HG03135 (cell line): ENCODE data around the gene ETFRF1.

Experiments
- ATAC-seq: cut with Tn5 transposase; IDR thresholded peaks from one replicate; pipeline ENCODE4 v1.9.1; 2021; ENCODE audit warnings: mild to moderate bottlenecking, moderate library complexity; ENCODE audit not compliant: unreplicated experiment

The ETFRF1 gene

DNA sequence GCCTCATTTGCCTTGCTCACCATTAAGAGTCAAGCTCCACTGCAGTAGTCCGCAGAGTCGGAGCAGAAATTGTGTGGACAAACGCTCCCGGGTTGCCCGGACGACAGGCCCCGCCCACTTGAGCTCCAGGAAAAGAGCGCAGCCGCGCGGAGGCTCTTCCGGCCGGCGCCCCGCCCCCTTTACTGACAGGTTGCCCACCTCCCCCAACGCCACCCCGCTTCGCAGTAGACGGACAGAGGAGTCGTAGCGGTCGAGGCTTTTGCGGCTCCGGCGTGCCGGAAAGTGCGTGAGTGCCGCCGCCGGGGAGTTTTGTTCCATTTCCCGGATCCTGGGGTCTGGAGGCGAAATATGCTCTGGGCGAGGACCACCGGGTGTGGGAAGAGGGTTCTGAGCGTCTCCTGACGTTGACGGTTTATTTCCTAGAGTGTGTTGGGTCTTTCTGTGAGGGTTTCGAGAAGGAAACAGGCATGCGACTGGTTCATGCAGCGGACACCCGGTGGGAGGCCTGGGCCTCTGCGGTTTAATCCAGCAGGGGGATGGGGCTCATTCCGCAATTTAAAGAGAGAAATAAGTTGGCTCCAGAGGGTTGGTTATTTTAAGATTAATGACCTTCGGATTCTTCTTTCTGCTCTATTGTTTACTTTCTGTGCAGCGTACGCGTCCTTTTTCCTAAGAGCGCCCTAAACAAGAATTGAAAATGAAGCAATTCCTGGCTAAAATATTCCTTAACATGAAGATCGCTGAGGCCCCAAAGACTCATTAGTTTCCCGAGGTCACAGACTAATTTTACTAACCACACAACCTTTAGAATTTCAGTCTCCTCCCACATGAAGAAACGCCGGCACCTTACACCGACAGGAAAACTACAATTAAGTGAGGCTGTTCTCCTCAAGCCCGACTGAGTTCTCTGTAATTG is at the start of gene ETFRF1, which contains the start of gene DNAI7:
Gene ETFRF1 (plus strand): TSS at position 182 of the 916 bp plus-strand sequence. CDS start 8,720 bp downstream, outside the sequence.
Gene DNAI7 (minus strand): TSS at position 105 of the 916 bp plus-strand sequence. CDS start 82 bp downstream, at position 23.
- peak; percentile 92 for ATAC-seq

DNA sequence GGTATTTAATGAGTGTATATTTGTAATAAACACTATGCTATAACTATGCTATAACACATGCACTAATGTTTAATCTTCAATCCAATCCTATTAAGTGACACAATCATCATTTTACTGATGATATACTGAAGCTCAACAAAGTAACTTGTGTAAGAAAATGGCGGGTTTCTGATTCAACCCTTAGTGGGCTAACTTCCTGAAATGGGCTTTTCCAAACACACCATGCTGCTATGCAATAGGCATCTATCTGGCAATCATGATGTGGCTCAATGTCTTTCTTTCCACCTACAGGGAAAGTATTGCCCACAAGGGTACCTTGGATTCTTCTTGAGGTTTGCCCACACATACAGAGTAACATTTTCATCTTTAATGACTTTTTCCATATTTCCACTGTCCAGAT is 48.4 kb upstream of the ETFRF1 start:
- no peak for ATAC-seq

- ATAC-seq = no peak
Measured at GRCh38 chr12:25151476-25151875, 43.6 kb upstream of the ETFRF1 start.

DNA sequence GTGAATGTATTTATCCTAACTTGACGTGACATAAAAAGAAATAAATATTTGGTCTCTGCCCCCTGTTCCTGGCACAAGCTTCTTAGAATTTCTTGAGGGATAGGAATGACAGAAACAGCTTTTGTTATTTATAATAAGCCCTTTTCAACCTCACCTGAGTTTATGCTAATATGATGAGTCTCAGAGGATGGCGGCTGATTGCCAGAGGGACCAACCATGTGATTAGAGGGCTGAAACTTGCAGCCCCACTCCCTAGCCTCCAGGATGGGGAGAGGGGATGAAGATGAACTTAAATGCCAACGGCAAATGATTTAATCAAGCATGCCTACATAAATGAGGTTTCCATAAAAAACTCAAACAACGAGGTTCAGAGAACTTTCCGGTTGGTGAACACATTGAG is 43.0 kb upstream of the ETFRF1 start:
- no peak for ATAC-seq

- peak; percentile 55 for ATAC-seq
Measured at GRCh38 chr12:25155022-25155576, 39.9 kb upstream of the ETFRF1 start.

DNA sequence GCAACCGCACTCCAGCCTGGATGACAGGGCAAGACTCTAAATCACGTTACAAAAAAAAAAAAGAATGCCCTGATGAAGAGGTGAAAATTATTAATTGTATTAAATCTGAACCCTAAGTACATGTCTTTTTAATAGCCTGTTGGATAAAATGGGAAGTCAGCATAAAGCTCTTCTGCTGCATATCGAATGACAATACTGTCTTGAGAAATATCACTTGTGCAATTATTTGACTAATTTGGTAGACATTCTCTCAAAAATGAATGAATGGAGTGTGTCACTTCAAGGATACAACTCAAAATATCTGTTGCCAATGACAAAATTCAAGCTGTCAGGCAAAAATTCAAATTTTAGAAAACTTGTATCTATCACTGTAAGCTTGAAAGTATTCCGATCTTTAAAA is 39.0 kb upstream of the ETFRF1 start:
- ATAC-seq = no peak

DNA sequence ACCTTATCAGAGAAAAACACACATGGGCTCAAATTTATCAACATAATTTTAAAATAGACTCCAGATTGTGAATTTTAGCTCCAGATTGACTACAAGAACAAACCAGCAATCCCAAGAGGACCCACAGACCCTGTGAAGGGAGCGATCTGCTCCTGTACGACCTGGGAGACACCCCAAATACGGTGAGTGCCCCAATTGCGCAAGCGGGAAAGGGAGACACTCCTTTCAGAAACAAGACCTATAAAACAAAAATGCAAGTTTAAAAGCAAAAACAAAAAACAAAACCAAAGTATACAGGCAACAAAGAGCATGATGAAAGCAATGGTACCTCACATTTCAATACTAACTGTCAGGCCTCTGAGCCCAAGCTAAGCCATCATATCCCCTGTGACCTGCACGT is 32.2 kb upstream of the ETFRF1 start:
- ATAC-seq = no peak

GRCh38 chr12:25182765-25183164 is 12.3 kb upstream of the ETFRF1 start:
- ATAC-seq = no peak

GRCh38 chr12:25184132-25184531 is 10.9 kb upstream of the ETFRF1 start:
- ATAC-seq = no peak

DNA sequence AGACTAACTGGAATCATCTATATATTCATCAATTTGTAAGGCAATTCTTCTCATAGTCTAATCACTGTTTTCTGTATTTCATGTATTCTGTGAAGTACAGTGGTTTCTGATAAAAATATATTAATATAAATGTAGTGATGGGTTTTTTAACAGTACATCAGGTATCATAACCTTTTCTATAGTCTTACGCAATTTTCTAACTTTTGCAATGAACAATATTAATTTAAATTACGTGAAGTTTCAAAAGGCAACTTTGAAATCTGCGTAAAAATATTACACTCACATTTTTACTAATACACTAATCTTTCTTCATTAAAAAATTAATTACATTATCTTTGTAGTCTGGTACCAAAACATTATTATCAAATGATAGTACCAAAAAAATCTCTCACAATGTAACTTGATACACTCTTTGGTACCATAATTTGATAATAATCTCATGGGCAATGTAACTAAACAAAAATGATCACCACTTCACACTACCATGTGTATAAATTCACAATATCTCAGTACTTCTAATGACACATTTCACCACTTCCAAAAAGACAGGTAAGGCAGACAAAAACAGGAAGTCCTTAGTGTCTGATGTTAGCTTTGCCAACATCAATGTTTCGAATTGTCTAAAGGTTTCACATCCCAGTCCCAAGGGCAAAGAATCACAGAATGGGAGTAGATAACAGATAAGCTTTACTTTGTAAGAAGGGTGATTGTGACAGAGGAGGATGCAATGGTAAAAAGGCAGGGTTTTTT is 8.8 kb upstream of the ETFRF1 start:
- ATAC-seq = no peak

DNA sequence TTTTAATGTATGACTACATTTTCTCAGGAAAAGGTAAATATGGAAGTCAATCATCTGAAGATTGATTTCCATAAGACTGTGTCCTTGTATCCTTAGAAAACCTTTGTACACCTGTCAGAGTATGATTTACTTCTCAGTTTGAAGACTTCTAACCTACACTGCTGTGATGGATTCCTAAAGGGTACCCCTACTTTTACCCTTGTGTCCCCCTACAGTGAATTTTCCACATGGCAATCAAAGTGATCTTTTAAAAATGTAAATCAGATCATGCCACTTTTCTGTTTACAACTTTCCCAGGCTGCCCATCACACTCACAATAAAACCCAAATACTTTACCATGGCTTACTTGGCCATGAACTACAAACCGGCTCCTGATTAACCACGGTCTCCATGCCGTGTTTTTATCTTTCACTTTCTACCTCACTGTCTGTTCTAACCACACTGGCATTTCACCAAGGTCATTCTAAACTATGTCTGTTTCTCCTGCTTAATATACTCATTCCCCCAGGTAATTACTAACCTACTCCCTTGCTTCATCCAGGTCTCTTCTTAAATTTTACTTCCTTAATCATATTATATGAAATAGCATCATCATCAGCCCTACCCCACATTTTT is 8.1 kb upstream of the ETFRF1 start:
- ATAC-seq = peak; percentile 80

DNA sequence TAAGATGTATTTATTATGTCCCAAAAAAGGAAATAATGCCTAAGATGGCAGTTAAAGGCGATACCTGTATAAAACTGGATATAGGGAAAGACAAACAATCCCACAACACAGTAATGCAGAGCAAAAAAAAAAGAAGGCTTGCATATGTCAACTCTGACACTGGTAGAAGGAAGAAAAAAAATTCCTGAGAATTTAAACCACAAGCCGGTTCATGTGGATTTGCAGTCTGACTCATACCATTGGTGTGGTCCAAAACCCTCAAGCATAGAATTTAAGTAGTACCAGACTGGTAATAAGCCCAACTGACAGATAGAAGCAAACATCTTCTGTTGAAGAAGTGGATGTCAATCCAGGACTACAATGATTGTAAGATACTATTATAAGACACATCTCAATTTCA is 7.3 kb upstream of the ETFRF1 start:
- no peak for ATAC-seq

- no peak for ATAC-seq
Measured at GRCh38 chr12:25189656-25190055, 5.4 kb upstream of the ETFRF1 start.

GRCh38 chr12:25190793-25191192 is 4.2 kb upstream of the ETFRF1 start:
- no peak for ATAC-seq

DNA sequence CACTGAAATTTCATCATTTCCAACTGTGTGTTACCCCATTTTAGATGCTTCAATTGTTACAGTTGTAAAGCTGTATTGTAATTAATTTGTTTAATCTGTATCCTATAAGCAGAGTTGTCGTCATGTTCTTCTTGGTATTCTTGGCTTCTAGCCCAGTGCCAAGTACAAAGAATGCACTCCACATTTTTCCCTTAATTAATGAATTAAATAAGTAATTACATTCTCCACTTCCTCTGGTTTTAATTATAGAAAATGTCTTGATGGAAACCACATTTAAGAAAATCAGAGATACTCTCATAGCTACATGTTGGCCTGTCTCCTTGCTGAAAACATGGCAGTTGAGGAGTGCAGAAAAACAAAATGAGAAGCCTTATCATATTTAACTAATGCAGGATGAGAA is 823 bp upstream of the ETFRF1 start:
- no peak for ATAC-seq

- no peak for ATAC-seq
Measured at GRCh38 chr12:25194722-25195055, 348 bp upstream of the ETFRF1 start.

- ATAC-seq = no peak
Measured at GRCh38 chr12:25197608-25198007, 2.6 kb downstream of the ETFRF1 start.

DNA sequence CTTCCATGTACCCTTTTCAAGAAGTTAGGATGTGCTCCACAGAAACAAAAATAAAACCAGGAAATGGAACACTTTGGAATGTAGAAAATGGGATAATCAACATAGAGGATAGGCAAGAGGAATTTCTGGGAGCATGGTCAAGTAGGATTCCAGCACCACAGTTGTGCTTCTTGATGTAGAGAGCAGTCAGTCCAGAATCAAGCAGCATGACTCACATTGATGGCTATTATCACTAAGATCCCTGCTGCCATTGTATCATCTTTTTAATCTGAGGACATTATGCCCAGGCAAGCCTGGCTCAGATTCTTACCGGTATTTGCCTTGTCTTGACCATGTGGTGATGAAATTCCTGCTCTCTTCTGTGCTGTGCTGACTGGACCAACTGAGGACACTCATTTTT is 5.7 kb downstream of the ETFRF1 start:
- no peak for ATAC-seq

DNA sequence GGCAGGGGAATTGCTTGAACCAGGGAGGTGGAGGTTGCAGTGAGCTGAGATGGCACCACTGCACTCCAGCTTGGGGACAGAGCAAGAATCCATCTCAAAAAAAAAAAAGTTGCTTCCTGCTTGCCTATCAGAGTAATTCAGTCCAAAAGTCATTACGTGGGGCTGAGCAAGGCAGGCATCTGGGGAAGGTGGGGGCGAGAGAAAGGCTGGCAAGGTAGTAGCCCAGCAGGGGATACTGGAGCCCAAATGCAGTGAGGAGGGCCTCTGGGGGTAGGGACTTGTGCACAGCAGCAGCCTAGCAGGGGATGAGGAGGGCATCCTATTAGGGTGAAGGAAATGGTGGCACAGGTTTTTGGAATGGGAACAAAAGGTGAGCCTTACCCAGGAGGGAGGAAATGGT is 7.1 kb downstream of the ETFRF1 start:
- no peak for ATAC-seq

- ATAC-seq = no peak
Measured at GRCh38 chr12:25207411-25207810, 12.4 kb downstream of the ETFRF1 start.

- no peak for ATAC-seq
Measured at GRCh38 chr12:25207846-25208245, 12.8 kb downstream of the ETFRF1 start.
